Thyroid gland (tissue), 4 donors: ENCODE data around the gene CENPF. TPM values are rescaled to one million over a fixed set of nuclear protein-coding genes. Genes with fewer than 3 reads are reported as not detected.

Experiments used
- DNase-seq, 2 donors: peaks; one replicate each; pipeline ENCODE4 v3.0.0-alpha.2; 2019
- H3K27ac ChIP-seq, 3 donors: fragments of 200-600 bp; sonication (generic); 1 replicate in 2 of 3; 2 replicates in 1 of 3; pipeline ENCODE4 v1.5.1; 2016 to 2019; ENCODE audit warnings: mild to moderate bottlenecking in 1 of 3, moderate library complexity in 1 of 3
- H3K27me3 ChIP-seq: fragments of 200-600 bp; sonication (generic); one replicate; pipeline ENCODE4 v1.5.1; 2019
- H3K36me3 ChIP-seq, 2 donors: fragments of 200-600 bp; sonication (generic); one replicate each; pipeline ENCODE4 v1.5.1; 2016 to 2019
- H3K4me1 ChIP-seq, 2 donors: fragments of 200-600 bp; sonication (generic); one replicate each; pipeline ENCODE4 v1.5.1; 2017 to 2019
- H3K4me3 ChIP-seq, 3 donors: fragments of 200-600 bp; sonication (generic); replicated peaks in 1 of 3; 1 replicate in 2 of 3; 2 replicates in 1 of 3; pipeline ENCODE4 v1.5.1; 2016; ENCODE audit warnings: mild to moderate bottlenecking in 1 of 3
- H3K9me3 ChIP-seq: fragments of 200-600 bp; sonication (generic); one replicate; pipeline ENCODE4 v1.5.1; 2017
- CTCF ChIP-seq, 6 experiments: fragments of 200-600 bp in 3 of 6; fragments of 450-650 bp in 3 of 6; sonication (generic) in 3 of 6; IDR thresholded peaks; one replicate each; pipeline ENCODE4 v1.5.1; 2016 to 2019; ENCODE audit warnings: antibody characterized with exemption in 6 of 6, mild to moderate bottlenecking in 2 of 6, inconsistent platforms in 1 of 6, moderate library complexity in 1 of 6
- POLR2A ChIP-seq, 2 donors: fragments of 450-650 bp; IDR thresholded peaks; one replicate each; pipeline ENCODE4 v1.6.1; 2017; ENCODE audit warnings: antibody characterized with exemption in 2 of 2, mild to moderate bottlenecking in 2 of 2, moderate library complexity in 1 of 2
- WGBS, 2 donors: methylation state at CpG; one replicate each; pipeline ENCODE4 v1.1.5; 2017; 5-methylcytosine and 5-hydroxymethylcytosine counted together
- intact Hi-C: fragments of 100-400 bp; cut with DNase I; formaldehyde crosslinking; loops from one replicate; pipeline ENCODE4 v1.15.1; 2023
- total RNA-seq, 4 donors: library from RNA; depleted of rRNA; stranded (reverse); fragments of >200 nt; gene quantifications; one replicate each; pipeline ENCODE4 v1.2.3, GENCODE V29; 2016

CENPF gene
- total RNA-seq, 4 donors from 2014 or later = 0.27 to 1.0 (median 0.55) TPM

GRCh38 chr1:214581785-214582184 is 21.2 kb upstream of the CENPF start:
- no peak overlapping the region for H3K4me3 ChIP-seq
- intact Hi-C loops = no loop called here
- H3K9me3 ChIP-seq = no peaks in the 10 kb centered on the region
- TF ChIP-seq CTCF (IDR thresholded peaks at IDR 0.05) (no peak), POLR2A (IDR thresholded peaks at IDR 0.05) (no peak)
- H3K4me1 ChIP-seq = no peaks in the 10 kb centered on the region
- DNase-seq = no peak
- H3K27ac ChIP-seq = no peak overlapping the region
- H3K36me3 ChIP-seq = no peaks in the 10 kb centered on the region
- 54 to 61% methylated on average over 2 of the region's 2 CpGs for whole genome bisulfite sequencing, 2 donors
- no peaks in the 10 kb centered on the region for H3K27me3 ChIP-seq

GRCh38 chr1:214582289-214582891 is 20.6 kb upstream of the CENPF start:
- Histone ChIP-seq H3K27me3 (no peaks in the 10 kb centered on the region), H3K36me3 (no peaks in the 10 kb centered on the region), H3K4me3 (no peak overlapping the region), H3K27ac (no peak overlapping the region), H3K9me3 (no peaks in the 10 kb centered on the region), H3K4me1 (no peaks in the 10 kb centered on the region)
- intact Hi-C loops = no loop called here
- no peak for DNase-seq
- TF ChIP-seq POLR2A (IDR thresholded peaks at IDR 0.05) = no peak
- no peak for TF ChIP-seq CTCF (IDR thresholded peaks at IDR 0.05)
- WGBS, 2 donors = 79 to 83% methylated on average over 7 of the region's 7 CpGs

- TF ChIP-seq CTCF (IDR thresholded peaks at IDR 0.05) = no peak
- no peak for TF ChIP-seq POLR2A (IDR thresholded peaks at IDR 0.05)
- H3K27me3 ChIP-seq = no peaks in the 10 kb centered on the region
- no peaks in the 10 kb centered on the region for H3K9me3 ChIP-seq
- H3K4me1 ChIP-seq = no peaks in the 10 kb centered on the region
- no peaks in the 10 kb centered on the region for H3K36me3 ChIP-seq
- DNase-seq = no peak
- H3K4me3 ChIP-seq = no peak overlapping the region
- H3K27ac ChIP-seq = no peak overlapping the region
- intact Hi-C loops = no loop called here
- WGBS, 2 donors = 71 to 72% methylated on average over 6 of the region's 6 CpGs
Measured at GRCh38 chr1:214583113-214583512, 19.9 kb upstream of the CENPF start.

GRCh38 chr1:214583824-214584554 is 19.0 kb upstream of the CENPF start:
- Histone ChIP-seq H3K4me1 (no peaks in the 10 kb centered on the region), H3K27ac (no peak overlapping the region), H3K36me3 (no peaks in the 10 kb centered on the region), H3K4me3 (no peak overlapping the region), H3K9me3 (no peaks in the 10 kb centered on the region), H3K27me3 (no peaks in the 10 kb centered on the region)
- DNase-seq = no peak
- WGBS, 2 donors = 93% methylated on average over 7 of the region's 7 CpGs
- TF ChIP-seq CTCF (IDR thresholded peaks at IDR 0.05) = no peak
- TF ChIP-seq POLR2A (IDR thresholded peaks at IDR 0.05) = no peak
- intact Hi-C loops = no loop called here
